ENCODE measurements around the gene EVL. TPM values are rescaled to one million over a fixed set of nuclear protein-coding genes. Genes with fewer than 3 reads are reported as not detected.

The EVL gene
- total RNA-seq, 1 donor from 2014 or later = 69.2 TPM

DNA sequence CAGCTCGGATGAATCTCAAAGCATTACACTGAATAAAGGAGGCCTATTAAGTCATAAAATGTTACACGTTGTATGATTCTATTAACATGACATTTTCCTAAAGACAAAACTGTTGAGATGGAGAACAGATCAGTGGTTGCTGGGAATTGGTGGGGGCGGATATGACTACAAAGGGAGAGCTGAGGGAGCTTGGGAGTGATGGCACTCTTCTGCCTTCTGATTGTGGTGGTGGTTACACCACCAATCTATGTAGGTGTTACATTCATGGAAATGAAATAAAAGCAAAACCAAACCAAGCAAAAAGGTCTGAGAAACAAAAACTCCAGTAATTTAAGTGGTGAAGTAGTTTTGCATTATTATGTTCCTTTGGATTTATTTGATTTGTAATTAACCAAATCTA lies 16.4 kb upstream of the EVL start:
- no peak overlapping the region for H3K4me3 ChIP-seq (ENCODE audit: low read depth, low read length)
- DNase-seq (ENCODE audit: low read depth) = no peak
- TF ChIP-seq, protein P1, sequence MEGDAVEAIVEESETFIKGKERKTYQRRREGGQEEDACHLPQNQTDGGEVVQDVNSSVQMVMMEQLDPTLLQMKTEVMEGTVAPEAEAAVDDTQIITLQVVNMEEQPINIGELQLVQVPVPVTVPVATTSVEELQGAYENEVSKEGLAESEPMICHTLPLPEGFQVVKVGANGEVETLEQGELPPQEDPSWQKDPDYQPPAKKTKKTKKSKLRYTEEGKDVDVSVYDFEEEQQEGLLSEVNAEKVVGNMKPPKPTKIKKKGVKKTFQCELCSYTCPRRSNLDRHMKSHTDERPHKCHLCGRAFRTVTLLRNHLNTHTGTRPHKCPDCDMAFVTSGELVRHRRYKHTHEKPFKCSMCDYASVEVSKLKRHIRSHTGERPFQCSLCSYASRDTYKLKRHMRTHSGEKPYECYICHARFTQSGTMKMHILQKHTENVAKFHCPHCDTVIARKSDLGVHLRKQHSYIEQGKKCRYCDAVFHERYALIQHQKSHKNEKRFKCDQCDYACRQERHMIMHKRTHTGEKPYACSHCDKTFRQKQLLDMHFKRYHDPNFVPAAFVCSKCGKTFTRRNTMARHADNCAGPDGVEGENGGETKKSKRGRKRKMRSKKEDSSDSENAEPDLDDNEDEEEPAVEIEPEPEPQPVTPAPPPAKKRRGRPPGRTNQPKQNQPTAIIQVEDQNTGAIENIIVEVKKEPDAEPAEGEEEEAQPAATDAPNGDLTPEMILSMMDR (conservative IDR thresholded peaks at IDR 0.05; ENCODE audit: low read depth, low read length) = no peak

GRCh38 chr14:100049220-100049619 lies 16.0 kb upstream of the EVL start:
- no peak for DNase-seq (ENCODE audit: low read depth)
- TF ChIP-seq, protein P1 (conservative IDR thresholded peaks at IDR 0.05; ENCODE audit: low read depth, low read length) = no peak
- no peak overlapping the region for H3K4me3 ChIP-seq (ENCODE audit: low read depth, low read length)

GRCh38 chr14:100051103-100051502 lies 14.1 kb upstream of the EVL start:
- TF ChIP-seq, protein P1 (conservative IDR thresholded peaks at IDR 0.05; ENCODE audit: low read depth, low read length) = no peak
- H3K4me3 ChIP-seq (ENCODE audit: low read depth, low read length) = no peak overlapping the region
- no peak for DNase-seq (ENCODE audit: low read depth)

DNA sequence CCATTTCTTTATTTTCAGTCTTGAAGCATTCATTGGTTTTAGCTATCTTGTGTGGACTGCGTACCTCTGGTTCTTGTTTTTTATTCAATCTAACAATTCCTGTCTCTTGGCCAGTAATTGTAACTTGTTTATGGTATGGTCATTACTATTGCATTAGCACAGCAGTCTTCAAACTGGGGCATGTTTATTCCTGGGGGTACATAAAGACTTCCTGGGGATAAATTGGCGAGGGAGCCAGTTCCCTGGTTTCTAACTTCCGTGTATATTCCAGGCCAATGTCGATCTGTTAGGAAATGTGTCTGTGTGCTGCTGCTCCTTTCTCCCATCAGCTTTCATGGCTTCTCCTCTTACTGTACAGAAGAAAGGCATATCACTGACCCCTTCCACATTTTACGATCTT lies 13.7 kb upstream of the EVL start:
- H3K4me3 ChIP-seq (ENCODE audit: low read depth, low read length) = no peak overlapping the region
- no peak for DNase-seq (ENCODE audit: low read depth)
- TF ChIP-seq, protein P1 (conservative IDR thresholded peaks at IDR 0.05; ENCODE audit: low read depth, low read length) = no peak

DNA sequence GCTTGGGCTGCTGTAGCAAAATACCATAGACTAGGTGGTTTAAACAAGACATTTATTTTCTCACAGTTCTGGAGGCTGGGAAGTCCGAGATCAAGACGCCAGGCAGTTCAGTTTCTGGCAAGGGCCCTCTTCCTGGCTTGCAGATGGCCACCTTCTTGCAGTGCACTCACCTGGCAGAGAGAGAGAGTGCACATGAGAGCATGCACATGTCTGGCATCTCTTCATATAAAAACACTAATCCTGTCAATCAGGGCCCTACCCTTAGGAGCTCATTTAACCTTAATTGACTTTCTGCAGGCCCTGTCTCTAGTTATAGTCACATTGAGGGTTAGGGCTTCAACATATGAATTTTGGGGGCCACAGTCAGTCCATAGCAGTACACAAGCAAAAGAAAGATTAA lies 12.4 kb upstream of the EVL start:
- H3K4me3 ChIP-seq (ENCODE audit: low read depth, low read length) = no peak overlapping the region
- no peak for DNase-seq (ENCODE audit: low read depth)
- TF ChIP-seq, protein P1 (conservative IDR thresholded peaks at IDR 0.05; ENCODE audit: low read depth, low read length) = no peak

DNA sequence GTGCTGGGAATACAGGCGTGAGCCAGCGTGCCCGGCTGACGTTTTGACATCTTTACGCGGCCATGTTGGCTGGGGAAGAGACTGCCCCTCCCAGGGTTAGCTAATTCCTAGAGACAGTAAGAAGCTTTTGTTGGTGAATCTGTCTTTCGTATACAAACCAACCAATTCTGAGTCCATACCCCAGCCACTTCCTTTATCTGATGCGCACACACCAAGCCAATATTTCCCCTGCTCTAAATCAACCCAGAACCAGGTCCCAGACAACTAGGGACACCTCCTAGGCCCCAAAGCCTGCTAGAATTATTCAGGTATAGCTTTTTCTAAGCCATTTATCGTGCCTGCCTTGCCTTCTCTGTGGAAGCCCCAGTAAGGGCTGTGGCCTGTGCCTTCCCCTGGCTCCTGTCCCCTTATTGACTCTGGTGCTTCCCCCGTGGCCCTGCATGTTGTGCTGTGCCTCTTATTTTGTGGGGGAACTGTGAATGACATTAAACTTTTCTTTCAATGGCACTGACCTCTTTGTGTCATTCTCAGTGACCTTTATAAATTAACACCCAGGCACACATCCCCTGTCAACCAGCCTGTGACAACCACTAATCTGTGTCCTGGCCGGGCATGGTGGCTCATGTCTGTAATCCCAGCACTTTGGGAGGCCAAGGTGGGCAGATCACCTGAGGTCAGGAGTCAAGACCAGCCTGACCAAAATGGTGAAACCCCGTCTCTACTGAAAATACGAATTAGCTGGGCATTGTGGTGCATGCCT lies 10.7 kb upstream of the EVL start:
- TF ChIP-seq, protein P1 (conservative IDR thresholded peaks at IDR 0.05; ENCODE audit: low read depth, low read length) = no peak
- no peak overlapping the region for H3K4me3 ChIP-seq (ENCODE audit: low read depth, low read length)
- DNase-seq (ENCODE audit: low read depth) = no peak

GRCh38 chr14:100056431-100056830 lies 8.8 kb upstream of the EVL start:
- DNase-seq (ENCODE audit: low read depth) = no peak
- TF ChIP-seq, protein P1 (conservative IDR thresholded peaks at IDR 0.05; ENCODE audit: low read depth, low read length) = no peak

More at GRCh38 chr14:100056431-100056830, 8.8 kb upstream of the EVL start:
- no peak overlapping the region for H3K4me3 ChIP-seq (ENCODE audit: low read depth, low read length)
